Uterus (tissue), 4 donors: ENCODE results near the gene MTHFR. TPM values are rescaled to one million over a fixed set of nuclear protein-coding genes. Genes with fewer than 3 reads are reported as not detected.

ENCODE experiments used
- DNase-seq, 2 donors: peaks; one replicate each; pipeline ENCODE4 v3.0.0-alpha.2; 2019 to 2020
- H3K27ac ChIP-seq, 2 donors: fragments of 200-600 bp; sonication (generic); 1 replicate in 1 of 2; 2 replicates in 1 of 2; pipeline ENCODE4 v1.5.1; 2016 to 2018
- H3K27me3 ChIP-seq, 2 donors: fragments of 200-600 bp; sonication (generic); one replicate each; pipeline ENCODE4 v1.5.1; 2018 to 2019; ENCODE audit warnings: control low read depth in 1 of 2
- H3K36me3 ChIP-seq, 2 donors: fragments of 200-600 bp; sonication (generic); one replicate each; pipeline ENCODE4 v1.5.1; 2019; ENCODE audit warnings: control low read depth in 1 of 2
- H3K4me1 ChIP-seq, 2 donors: fragments of 200-600 bp; sonication (generic); one replicate each; pipeline ENCODE4 v1.5.1; 2018 to 2019; ENCODE audit warnings: control low read depth in 1 of 2
- H3K4me3 ChIP-seq, 2 donors: fragments of 200-600 bp; sonication (generic); 1 replicate in 1 of 2; 2 replicates in 1 of 2; pipeline ENCODE4 v1.5.1; 2018 to 2019; ENCODE audit warnings: mild to moderate bottlenecking in 1 of 2
- H3K9me3 ChIP-seq, 2 donors: fragments of 200-600 bp; sonication (generic); one replicate each; pipeline ENCODE4 v1.5.1; 2019; ENCODE audit warnings: control low read depth in 1 of 2
- CTCF ChIP-seq, 4 experiments: fragments of 200-600 bp in 2 of 4; fragments of 450-650 bp in 2 of 4; sonication (generic) in 2 of 4; IDR thresholded peaks; one replicate each; pipeline ENCODE4 v1.5.1; 2016 to 2019; ENCODE audit warnings: antibody characterized with exemption in 4 of 4, mild to moderate bottlenecking in 2 of 4, moderate library complexity in 1 of 4
- POLR2A ChIP-seq, 2 donors: fragments of 450-650 bp; IDR thresholded peaks; one replicate each; pipeline ENCODE4 v1.6.1; 2016; ENCODE audit warnings: antibody characterized with exemption in 2 of 2, mild to moderate bottlenecking in 1 of 2, moderate library complexity in 1 of 2
- intact Hi-C: fragments of 100-400 bp; cut with DNase I; formaldehyde crosslinking; loops from one replicate; pipeline ENCODE4 v1.15.1; 2023; ENCODE audit warnings: low total_unique reads
- total RNA-seq, 4 donors: library from RNA; depleted of rRNA in 3 of 4; stranded (reverse); fragments of >200 nt in 3 of 4; gene quantifications; one replicate each; pipeline versions ENCODE4 v1.1.0 to v1.2.4, GENCODE V29; 2014 to 2023
- donor health status: DM: yes; HTN: yes; CAD: no.

Gene MTHFR
- total RNA-seq, 4 donors from 2014 or later = 15.0 to 56.8 (median 29.9) TPM

DNA sequence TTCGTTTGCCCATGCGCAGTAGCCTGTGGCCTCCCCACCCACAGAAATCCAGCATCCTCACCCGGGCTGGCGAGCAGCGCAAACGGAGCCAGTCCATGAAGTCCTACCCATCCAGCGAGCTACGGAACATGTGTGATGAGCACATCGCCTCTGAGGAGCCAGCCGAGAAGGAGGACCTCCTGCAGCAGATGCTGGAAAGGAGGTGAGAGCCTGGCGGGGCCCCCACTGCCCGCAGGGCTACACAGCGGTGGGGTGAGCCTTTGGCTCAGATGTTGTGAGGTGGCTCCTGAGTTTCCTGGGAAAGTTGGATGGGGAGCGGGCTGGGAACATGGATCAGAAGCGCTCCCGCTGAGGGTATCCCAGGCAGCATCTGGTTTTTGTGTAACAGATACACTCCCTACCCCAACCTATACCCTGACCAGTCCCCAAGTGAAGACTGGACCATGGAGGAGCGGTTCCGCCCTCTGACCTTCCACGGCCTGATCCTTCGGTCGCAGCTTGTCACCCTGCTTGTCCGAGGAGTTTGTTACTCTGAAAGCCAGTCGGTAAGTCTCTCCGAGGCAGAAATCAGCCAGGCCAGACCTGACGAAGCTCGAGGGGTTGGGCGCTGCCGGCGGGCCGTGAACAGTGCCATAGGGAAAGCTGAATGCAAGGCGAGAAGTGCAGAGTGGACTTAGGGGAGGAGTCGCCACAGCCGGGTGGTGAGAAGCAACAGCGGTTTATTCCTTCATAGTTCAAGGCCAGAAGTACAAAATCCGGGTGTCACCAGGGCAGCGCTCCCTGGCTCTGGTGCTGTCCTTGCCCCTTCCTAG lies 31.4 kb upstream of the MTHFR start:
- intact Hi-C loops = loop anchor here (10.0 kb wide), 1 partner anchor 58 kb away; no protein-coding TSS in a partner anchor
- Histone ChIP-seq H3K9me3 (no peaks in the 10 kb centered on the region), H3K4me3 (no peak overlapping the region), H3K4me1 (no peaks in the 10 kb centered on the region), H3K27me3 (no peaks in the 10 kb centered on the region), H3K27ac (no peak overlapping the region), H3K36me3 (no peaks in the 10 kb centered on the region)
- TF ChIP-seq CTCF (IDR thresholded peaks at IDR 0.05) = no peak
- no peak for TF ChIP-seq POLR2A (IDR thresholded peaks at IDR 0.05)
- no peak for DNase-seq

GRCh38 chr1:11835441-11836225 lies 29.9 kb upstream of the MTHFR start:
- no peaks in the 10 kb centered on the region for H3K27me3 ChIP-seq
- H3K9me3 ChIP-seq = no peaks in the 10 kb centered on the region
- DNase-seq = no peak
- TF ChIP-seq CTCF (IDR thresholded peaks at IDR 0.05) = no peak
- no peak for TF ChIP-seq POLR2A (IDR thresholded peaks at IDR 0.05)
- intact Hi-C loops = loop anchor here (10.0 kb wide), 1 partner anchor 59 kb away; no protein-coding TSS in a partner anchor
- H3K36me3 ChIP-seq = no peaks in the 10 kb centered on the region
- H3K27ac ChIP-seq = no peak overlapping the region
- H3K4me3 ChIP-seq = no peak overlapping the region
- no peaks in the 10 kb centered on the region for H3K4me1 ChIP-seq

GRCh38 chr1:11833900-11834299 lies 28.1 kb upstream of the MTHFR start:
- no peaks in the 10 kb centered on the region for H3K4me1 ChIP-seq
- H3K27ac ChIP-seq = no peak overlapping the region
- intact Hi-C loops = loop anchor here (10.0 kb wide), 1 partner anchor 61 kb away; no protein-coding TSS in a partner anchor
- H3K4me3 ChIP-seq = no peak overlapping the region
- no peak for TF ChIP-seq POLR2A (IDR thresholded peaks at IDR 0.05)
- TF ChIP-seq CTCF (IDR thresholded peaks at IDR 0.05) = no peak
- H3K36me3 ChIP-seq = no peaks in the 10 kb centered on the region
- no peaks in the 10 kb centered on the region for H3K9me3 ChIP-seq
- no peaks in the 10 kb centered on the region for H3K27me3 ChIP-seq
- DNase-seq = no peak

DNA sequence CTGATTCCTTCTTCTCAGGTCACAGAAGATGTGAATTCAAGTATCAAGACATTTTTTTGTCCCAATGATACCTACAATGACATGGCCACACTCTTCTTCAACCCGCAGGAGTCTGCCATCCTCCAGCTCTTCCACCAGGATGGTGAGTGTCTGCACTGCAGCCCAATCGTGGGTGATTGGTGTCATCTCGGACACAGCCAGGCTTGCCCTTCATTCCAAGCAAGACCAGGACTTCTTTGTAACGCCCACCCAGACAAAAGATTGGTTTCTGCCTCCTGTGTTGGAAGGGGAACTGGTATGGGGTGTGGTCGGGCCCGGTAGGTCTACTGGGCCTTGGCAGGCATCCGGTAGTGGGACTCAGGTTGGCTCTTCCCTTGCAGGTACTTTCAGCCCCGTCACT lies 27.7 kb upstream of the MTHFR start:
- Histone ChIP-seq H3K36me3 (no peaks in the 10 kb centered on the region), H3K27me3 (no peaks in the 10 kb centered on the region), H3K4me3 (no peak overlapping the region), H3K4me1 (no peaks in the 10 kb centered on the region), H3K9me3 (no peaks in the 10 kb centered on the region), H3K27ac (no peak overlapping the region)
- no peak for DNase-seq
- TF ChIP-seq CTCF (IDR thresholded peaks at IDR 0.05) (no peak), POLR2A (IDR thresholded peaks at IDR 0.05) (no peak)
- intact Hi-C loops = loop anchor here (10.0 kb wide), 1 partner anchor 61 kb away; no protein-coding TSS in a partner anchor
